Coronary artery (tissue), 2 donors: Measurements from ENCODE around the gene CH25H.
"Not testable (repeated sequence)": the region's sequence is repeated elsewhere in the genome, so short reads cannot be mapped to it uniquely, and the experiment has no call there.

ENCODE experiments used
- DNase-seq: peaks from one replicate; pipeline ENCODE4 v3.0.0-alpha.2; 2017; ENCODE audit warnings: low spot score
- H3K27ac ChIP-seq, 2 donors: fragments of 200-600 bp; sonication (generic); one replicate each; pipeline ENCODE4 v1.5.1; 2016 to 2019
- H3K4me3 ChIP-seq: fragments of 200-600 bp; sonication (generic); 2 replicates; pipeline ENCODE4 v1.5.1; 2016; ENCODE audit warnings: mild to moderate bottlenecking, moderate library complexity
- CTCF ChIP-seq: fragments of 200-600 bp; sonication (generic); IDR thresholded peaks from one replicate; pipeline ENCODE4 v1.5.1; 2019; ENCODE audit warnings: antibody characterized with exemption

CH25H gene

DNA sequence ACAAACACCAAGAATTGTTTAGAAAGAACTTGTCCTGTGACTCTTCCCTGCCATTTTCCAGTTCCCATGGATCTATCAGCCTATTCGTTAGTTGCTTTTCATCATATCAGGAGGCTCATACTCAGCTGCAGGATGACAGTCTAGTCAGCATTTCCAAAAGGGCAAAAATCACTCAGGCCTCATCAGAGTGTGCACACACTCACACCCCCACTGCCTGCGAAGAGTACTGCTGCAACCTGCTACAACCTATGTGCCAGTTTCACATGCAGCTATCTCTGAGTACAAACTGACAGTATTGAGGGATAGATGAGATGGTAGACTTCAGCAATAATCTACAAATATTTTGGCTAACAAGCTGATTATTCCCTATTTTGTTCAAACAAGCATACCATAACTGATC lies 24.2 kb downstream of the CH25H start:
- no peak for TF ChIP-seq CTCF
- Histone ChIP-seq H3K4me3 (no peak overlapping the region), H3K27ac (no peak overlapping the region)
- no peak for DNase-seq

DNA sequence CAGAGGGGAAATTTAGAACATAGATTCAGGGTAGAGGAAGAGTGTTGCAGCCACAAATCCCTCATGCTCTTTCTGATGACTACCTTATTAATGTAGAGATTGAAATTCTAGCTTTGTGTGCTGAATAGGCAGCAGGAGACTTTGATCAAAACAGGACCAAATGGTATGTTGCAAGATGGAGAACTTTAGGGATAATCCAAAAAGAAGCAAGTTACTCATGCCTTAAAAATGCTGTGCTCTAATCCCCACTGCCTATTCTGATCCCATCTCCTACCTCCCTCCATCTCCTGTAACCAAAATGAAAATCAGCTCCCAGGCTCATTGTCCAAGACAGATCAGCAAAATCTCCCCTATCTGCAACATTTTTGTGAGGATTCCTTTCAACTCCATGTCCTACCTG lies 31.3 kb downstream of the CH25H start:
- H3K4me3 ChIP-seq: no peak overlapping the region
- no peak for TF ChIP-seq CTCF
- no peak for DNase-seq
- no peak overlapping the region for H3K27ac ChIP-seq

DNA sequence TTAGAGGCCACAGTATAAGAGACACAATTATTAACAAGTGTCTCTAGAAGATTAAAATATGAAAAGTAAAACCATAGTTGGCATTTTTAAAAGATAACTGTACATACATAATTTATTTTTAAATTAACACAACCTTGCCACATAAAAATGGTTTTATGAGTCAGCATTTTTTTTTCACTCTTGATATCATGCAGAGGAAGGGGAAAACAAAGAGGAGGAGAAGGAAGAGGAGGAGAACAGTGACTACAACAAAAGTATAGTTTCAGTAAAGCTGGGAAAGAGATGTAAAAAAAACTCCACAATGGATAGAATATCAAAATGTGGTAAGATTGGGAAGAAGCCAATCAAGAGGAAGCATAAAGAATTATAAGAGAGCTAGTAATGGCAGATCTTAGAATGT lies 34.0 kb downstream of the CH25H start:
- no peak overlapping the region for H3K27ac ChIP-seq
- no peak for DNase-seq
- H3K4me3 ChIP-seq: no peak overlapping the region
- TF ChIP-seq CTCF: no peak

- no peak overlapping the region for H3K4me3 ChIP-seq
- no peak for DNase-seq
- no peak overlapping the region for H3K27ac ChIP-seq
- no peak for TF ChIP-seq CTCF
These were observed 35.1 kb downstream of the CH25H start for GRCh38 chr10:89171996-89172395.

GRCh38 chr10:89171263-89171872 lies 35.7 kb downstream of the CH25H start:
- no peak for DNase-seq
- Histone ChIP-seq H3K27ac (no peak overlapping the region), H3K4me3 (no peak overlapping the region)
- TF ChIP-seq CTCF: no peak

- not testable (repeated sequence) for DNase-seq, H3K27ac ChIP-seq, H3K4me3 ChIP-seq
These were observed 38.7 kb downstream of the CH25H start for GRCh38 chr10:89168354-89168900.

DNA sequence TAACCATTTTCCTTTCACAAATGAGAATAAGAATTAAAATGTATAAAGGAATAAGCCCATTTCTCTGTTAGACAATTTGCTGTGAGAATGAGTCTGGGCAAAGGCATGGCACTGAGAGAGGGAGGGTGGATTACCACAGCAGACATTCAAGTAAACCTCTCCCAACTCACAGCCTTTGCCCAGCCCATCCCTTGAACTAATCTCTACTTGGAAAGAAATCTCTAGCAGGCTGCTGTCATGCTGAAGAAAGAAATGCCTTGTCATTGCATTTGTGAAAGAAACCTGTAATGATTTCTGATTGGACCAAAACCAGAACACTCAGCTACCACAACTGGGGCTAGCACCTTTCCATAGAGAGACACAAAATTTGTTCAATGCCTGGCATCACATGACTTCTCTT lies 39.2 kb downstream of the CH25H start:
- DNase-seq: no peak
- no peak overlapping the region for H3K4me3 ChIP-seq
- H3K27ac ChIP-seq: no peak overlapping the region
- no peak for TF ChIP-seq CTCF
